ENCODE measurements around the gene CREB1. TPM values are rescaled to one million over a fixed set of nuclear protein-coding genes. Genes with fewer than 3 reads are reported as not detected.

The CREB1 gene
- total RNA-seq, 1 donor from 2014 or later, result 164 TPM

DNA sequence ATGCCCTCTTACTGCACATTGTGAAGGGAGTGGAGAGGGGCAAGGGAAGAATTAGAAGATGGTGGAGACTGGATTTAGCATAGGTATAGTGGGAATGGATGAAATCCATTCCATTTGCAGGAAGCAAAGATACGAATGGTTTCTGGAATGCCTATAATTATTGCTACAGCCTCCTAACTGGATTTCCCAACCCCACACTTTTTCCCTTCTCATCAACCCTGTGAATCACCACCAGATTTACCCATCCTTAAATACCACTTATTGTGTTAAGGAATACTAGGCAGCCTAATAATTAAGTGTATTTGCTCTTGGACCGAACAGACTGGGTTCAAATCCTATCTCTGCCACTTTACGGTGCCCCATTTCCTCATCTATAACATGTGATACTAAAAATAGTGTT is 39.3 kb upstream of the CREB1 start:
- Histone ChIP-seq H3K36me3 (no peaks in the 10 kb centered on the region), H3K9me3 (ENCODE audit: low read depth) (no peaks in the 10 kb centered on the region), H3K4me2 (no peak overlapping the region), H3K4me1 (no peaks in the 10 kb centered on the region), H3K4me3 (no peak overlapping the region), H2AFZ (replicated peaks) (no peak overlapping the region), H3F3A (ENCODE audit: low read depth) (no peaks in the 10 kb centered on the region), H3K27me3 (no peaks in the 10 kb centered on the region), H3K9ac (no peak overlapping the region), H3K79me2 (ENCODE audit: low read depth) (no peaks in the 10 kb centered on the region), H3K27ac (no peak overlapping the region), H4K20me1 (ENCODE audit: low read depth) (no peaks in the 10 kb centered on the region)
- Mint-ChIP-seq H3K36me3 (no peaks in the 10 kb centered on the region), H3K9me3 (no peaks in the 10 kb centered on the region), H3K4me3 (no peak overlapping the region), H3K27me3 (ENCODE audit: insufficient read depth, low read depth) (peaks cover 5% of the 10 kb centered on the region), H3K4me1 (peaks cover 5% of the 10 kb centered on the region), H3K27ac (no peak overlapping the region)
- DNase-seq (ENCODE audit: low spot score), result no peak
- TF ChIP-seq, protein P1, sequence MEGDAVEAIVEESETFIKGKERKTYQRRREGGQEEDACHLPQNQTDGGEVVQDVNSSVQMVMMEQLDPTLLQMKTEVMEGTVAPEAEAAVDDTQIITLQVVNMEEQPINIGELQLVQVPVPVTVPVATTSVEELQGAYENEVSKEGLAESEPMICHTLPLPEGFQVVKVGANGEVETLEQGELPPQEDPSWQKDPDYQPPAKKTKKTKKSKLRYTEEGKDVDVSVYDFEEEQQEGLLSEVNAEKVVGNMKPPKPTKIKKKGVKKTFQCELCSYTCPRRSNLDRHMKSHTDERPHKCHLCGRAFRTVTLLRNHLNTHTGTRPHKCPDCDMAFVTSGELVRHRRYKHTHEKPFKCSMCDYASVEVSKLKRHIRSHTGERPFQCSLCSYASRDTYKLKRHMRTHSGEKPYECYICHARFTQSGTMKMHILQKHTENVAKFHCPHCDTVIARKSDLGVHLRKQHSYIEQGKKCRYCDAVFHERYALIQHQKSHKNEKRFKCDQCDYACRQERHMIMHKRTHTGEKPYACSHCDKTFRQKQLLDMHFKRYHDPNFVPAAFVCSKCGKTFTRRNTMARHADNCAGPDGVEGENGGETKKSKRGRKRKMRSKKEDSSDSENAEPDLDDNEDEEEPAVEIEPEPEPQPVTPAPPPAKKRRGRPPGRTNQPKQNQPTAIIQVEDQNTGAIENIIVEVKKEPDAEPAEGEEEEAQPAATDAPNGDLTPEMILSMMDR (IDR thresholded peaks at IDR 0.05), result no peak
- TF ChIP-seq EZH2phosphoT487 (IDR thresholded peaks at IDR 0.05) (no peak), EZH2 (IDR thresholded peaks at IDR 0.05) (no peak)

DNA sequence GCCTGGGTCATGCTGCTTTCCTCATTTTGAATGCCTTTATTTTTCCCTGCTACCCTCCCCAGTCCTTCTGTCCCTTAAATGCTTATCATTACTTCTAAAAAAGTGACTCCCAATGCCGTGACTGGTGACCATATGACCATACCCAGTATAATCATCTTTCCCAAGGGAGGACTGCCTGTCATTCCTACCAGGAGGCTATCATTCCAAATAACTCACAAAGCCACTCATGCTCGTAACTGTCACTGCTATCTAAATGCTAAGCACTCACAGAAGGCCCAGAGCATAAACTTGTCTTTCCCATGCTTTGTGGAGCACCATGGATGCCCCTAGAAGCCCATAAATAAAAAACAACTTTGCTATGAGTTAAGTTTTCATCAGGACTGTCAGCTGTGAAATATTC is 38.7 kb upstream of the CREB1 start:
- H3F3A ChIP-seq (ENCODE audit: low read depth), result no peaks in the 10 kb centered on the region
- Mint-ChIP-seq H3K27ac (no peak overlapping the region), H3K36me3 (no peaks in the 10 kb centered on the region), H3K4me1 (peaks cover 5% of the 10 kb centered on the region), H3K9me3 (no peaks in the 10 kb centered on the region), H3K27me3 (ENCODE audit: insufficient read depth, low read depth) (peaks cover 5% of the 10 kb centered on the region), H3K4me3 (no peak overlapping the region)
- H3K79me2 ChIP-seq (ENCODE audit: low read depth), result no peaks in the 10 kb centered on the region
- TF ChIP-seq EZH2phosphoT487 (IDR thresholded peaks at IDR 0.05) (no peak), EZH2 (IDR thresholded peaks at IDR 0.05) (no peak)
- TF ChIP-seq, protein P1 (IDR thresholded peaks at IDR 0.05), result no peak
- DNase-seq (ENCODE audit: low spot score), result no peak
- no peak overlapping the region for H2AFZ ChIP-seq (replicated peaks)
- H3K27me3 ChIP-seq, result no peaks in the 10 kb centered on the region
- no peak overlapping the region for H3K27ac ChIP-seq
- no peak overlapping the region for H3K9ac ChIP-seq
- H3K9me3 ChIP-seq (ENCODE audit: low read depth), result no peaks in the 10 kb centered on the region
- H3K4me2 ChIP-seq, result no peak overlapping the region
- no peaks in the 10 kb centered on the region for H3K36me3 ChIP-seq
- H4K20me1 ChIP-seq (ENCODE audit: low read depth), result no peaks in the 10 kb centered on the region
- H3K4me1 ChIP-seq, result no peaks in the 10 kb centered on the region
- no peak overlapping the region for H3K4me3 ChIP-seq

DNA sequence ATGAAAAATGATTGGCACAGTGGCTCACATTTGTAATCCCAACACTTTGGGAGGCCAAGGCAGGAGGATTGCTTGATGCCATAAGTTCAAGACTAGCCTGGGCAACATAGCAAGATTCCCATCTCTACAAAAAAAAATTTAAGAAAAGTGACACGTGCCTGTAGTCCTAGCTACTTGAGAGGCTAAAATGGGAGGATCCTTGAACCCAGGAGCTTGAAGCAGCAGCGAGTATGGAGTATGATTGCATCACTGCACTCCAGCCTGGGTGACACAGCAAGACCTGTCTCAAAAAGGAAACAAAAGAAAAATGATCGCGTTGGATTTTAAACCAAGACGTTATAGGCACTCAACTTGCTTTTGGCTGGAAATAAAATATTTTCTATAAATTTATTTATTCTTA is 37.8 kb upstream of the CREB1 start:
- H3K4me1 Mint-ChIP-seq, result peaks cover 5% of the 10 kb centered on the region

More for the DNA sequence above, 37.8 kb upstream of the CREB1 start:
- TF ChIP-seq EZH2phosphoT487 (IDR thresholded peaks at IDR 0.05), result no peak
- no peak for TF ChIP-seq EZH2 (IDR thresholded peaks at IDR 0.05)
- TF ChIP-seq, protein P1 (IDR thresholded peaks at IDR 0.05), result no peak
- H3K27ac ChIP-seq, result no peak overlapping the region
- H3K27me3 ChIP-seq, result no peaks in the 10 kb centered on the region
- H3K9ac ChIP-seq, result no peak overlapping the region
- no peaks in the 10 kb centered on the region for H3K9me3 Mint-ChIP-seq
- H3K27ac Mint-ChIP-seq, result no peak overlapping the region
- no peaks in the 10 kb centered on the region for H3K79me2 ChIP-seq (ENCODE audit: low read depth)
- no peaks in the 10 kb centered on the region for H3K36me3 Mint-ChIP-seq
- H3K4me3 Mint-ChIP-seq, result no peak overlapping the region
- H4K20me1 ChIP-seq (ENCODE audit: low read depth), result no peaks in the 10 kb centered on the region
- H3K36me3 ChIP-seq, result no peaks in the 10 kb centered on the region
- H3K4me1 ChIP-seq, result no peaks in the 10 kb centered on the region
- no peak overlapping the region for H3K4me2 ChIP-seq
- no peaks in the 10 kb centered on the region for H3F3A ChIP-seq (ENCODE audit: low read depth)
- no peak overlapping the region for H3K4me3 ChIP-seq
- no peak overlapping the region for H2AFZ ChIP-seq (replicated peaks)
- no peak for DNase-seq (ENCODE audit: low spot score)
- H3K27me3 Mint-ChIP-seq (ENCODE audit: insufficient read depth, low read depth), result peaks cover 6% of the 10 kb centered on the region
- H3K9me3 ChIP-seq (ENCODE audit: low read depth), result no peaks in the 10 kb centered on the region

All from neural progenitor cell (in vitro differentiated cells).